Raji (cell line): ENCODE data around the gene SIN3A.

Experiments used
- POLR2A ChIP-seq: IDR thresholded peaks from 2 replicates; pipeline ENCODE4 v1.6.1; 2011; ENCODE audit warnings: low read depth, low read length, control low read depth; ENCODE audit not compliant: insufficient read depth

SIN3A gene

GRCh38 chr15:75403892-75404291 is 47.6 kb downstream of the SIN3A start:
- no peak for TF ChIP-seq POLR2A

- TF ChIP-seq POLR2A: no peak
Measured at GRCh38 chr15:75397494-75397893, 54.0 kb downstream of the SIN3A start.

- TF ChIP-seq POLR2A: no peak
Measured at GRCh38 chr15:75389791-75390382, 61.6 kb downstream of the SIN3A start.

GRCh38 chr15:75380773-75381172 is 70.7 kb downstream of the SIN3A start:
- TF ChIP-seq POLR2A: no peak

- TF ChIP-seq POLR2A: no peak
Measured at GRCh38 chr15:75371901-75372688, 79.4 kb downstream of the SIN3A start.

- no peak for TF ChIP-seq POLR2A
Measured at GRCh38 chr15:75371486-75371885, 80.0 kb downstream of the SIN3A start.

- TF ChIP-seq POLR2A: no peak
Measured at GRCh38 chr15:75369897-75370581, 81.5 kb downstream of the SIN3A start.

GRCh38 chr15:75368689-75369239 is 82.7 kb downstream of the SIN3A start:
- TF ChIP-seq POLR2A: no peak

- TF ChIP-seq POLR2A: peak; percentile 97
Measured at GRCh38 chr15:75367913-75368688, 83.4 kb downstream of the SIN3A start, which contains the start of gene MAN2C1. MAN2C1 (minus strand) TSS chr15:75368607; CDS start chr15:75368583, 24 bp downstream.

GRCh38 chr15:75367406-75367912 is 84.0 kb downstream of the SIN3A start:
- TF ChIP-seq POLR2A: no peak

GRCh38 chr15:75367006-75367405 is 84.5 kb downstream of the SIN3A start:
- no peak for TF ChIP-seq POLR2A

- no peak for TF ChIP-seq POLR2A
Measured at GRCh38 chr15:75366163-75366562, 85.3 kb downstream of the SIN3A start.

- no peak for TF ChIP-seq POLR2A
Measured at GRCh38 chr15:75364881-75365280, 86.6 kb downstream of the SIN3A start.

GRCh38 chr15:75363786-75364185 is 87.7 kb downstream of the SIN3A start:
- TF ChIP-seq POLR2A: no peak
